AG10803 (cell line): ENCODE data around the gene RFX4.

Experiments
- DNase-seq: peaks from one replicate; pipeline ENCODE4 v3.0.0; 2010; ENCODE audit warnings: low read depth
- H3K4me3 ChIP-seq: 2 replicates; pipeline ENCODE4 v1.5.1; 2011; ENCODE audit warnings: mild to moderate bottlenecking, low read length, control low read depth
- TF ChIP-seq, protein P1 (sequence below): conservative IDR thresholded peaks from 2 replicates; pipeline ENCODE4 v1.5.1; 2011; ENCODE audit warnings: mild to moderate bottlenecking, low read length, control low read depth, inconsistent platforms

RFX4 gene

GRCh38 chr12:106645465-106646330 is 62.9 kb downstream of the RFX4 start:
- H3K4me3 ChIP-seq, result no peak overlapping the region
- TF ChIP-seq, protein P1, sequence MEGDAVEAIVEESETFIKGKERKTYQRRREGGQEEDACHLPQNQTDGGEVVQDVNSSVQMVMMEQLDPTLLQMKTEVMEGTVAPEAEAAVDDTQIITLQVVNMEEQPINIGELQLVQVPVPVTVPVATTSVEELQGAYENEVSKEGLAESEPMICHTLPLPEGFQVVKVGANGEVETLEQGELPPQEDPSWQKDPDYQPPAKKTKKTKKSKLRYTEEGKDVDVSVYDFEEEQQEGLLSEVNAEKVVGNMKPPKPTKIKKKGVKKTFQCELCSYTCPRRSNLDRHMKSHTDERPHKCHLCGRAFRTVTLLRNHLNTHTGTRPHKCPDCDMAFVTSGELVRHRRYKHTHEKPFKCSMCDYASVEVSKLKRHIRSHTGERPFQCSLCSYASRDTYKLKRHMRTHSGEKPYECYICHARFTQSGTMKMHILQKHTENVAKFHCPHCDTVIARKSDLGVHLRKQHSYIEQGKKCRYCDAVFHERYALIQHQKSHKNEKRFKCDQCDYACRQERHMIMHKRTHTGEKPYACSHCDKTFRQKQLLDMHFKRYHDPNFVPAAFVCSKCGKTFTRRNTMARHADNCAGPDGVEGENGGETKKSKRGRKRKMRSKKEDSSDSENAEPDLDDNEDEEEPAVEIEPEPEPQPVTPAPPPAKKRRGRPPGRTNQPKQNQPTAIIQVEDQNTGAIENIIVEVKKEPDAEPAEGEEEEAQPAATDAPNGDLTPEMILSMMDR, result no peak
- no peak for DNase-seq

DNA sequence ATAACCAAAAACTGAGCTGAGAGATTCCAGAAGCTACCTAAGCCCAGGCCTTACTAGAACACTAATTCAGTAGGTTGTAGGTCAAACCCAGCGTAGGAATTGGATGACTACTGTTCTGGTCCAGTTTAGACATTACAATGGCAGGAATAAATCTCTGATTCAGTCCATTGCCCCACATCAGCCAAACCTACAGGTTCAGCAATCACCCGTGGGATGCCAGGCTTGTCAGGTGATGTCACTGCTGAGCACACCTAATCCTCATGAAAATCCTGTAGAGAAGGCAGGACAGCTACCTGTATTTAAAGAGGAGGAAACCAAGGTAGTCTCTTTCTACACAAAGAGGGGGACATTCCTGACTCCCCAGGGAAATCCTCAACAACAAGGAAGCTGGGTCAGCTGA is 63.7 kb downstream of the RFX4 start:
- no peak overlapping the region for H3K4me3 ChIP-seq
- TF ChIP-seq, protein P1, result no peak
- no peak for DNase-seq

DNA sequence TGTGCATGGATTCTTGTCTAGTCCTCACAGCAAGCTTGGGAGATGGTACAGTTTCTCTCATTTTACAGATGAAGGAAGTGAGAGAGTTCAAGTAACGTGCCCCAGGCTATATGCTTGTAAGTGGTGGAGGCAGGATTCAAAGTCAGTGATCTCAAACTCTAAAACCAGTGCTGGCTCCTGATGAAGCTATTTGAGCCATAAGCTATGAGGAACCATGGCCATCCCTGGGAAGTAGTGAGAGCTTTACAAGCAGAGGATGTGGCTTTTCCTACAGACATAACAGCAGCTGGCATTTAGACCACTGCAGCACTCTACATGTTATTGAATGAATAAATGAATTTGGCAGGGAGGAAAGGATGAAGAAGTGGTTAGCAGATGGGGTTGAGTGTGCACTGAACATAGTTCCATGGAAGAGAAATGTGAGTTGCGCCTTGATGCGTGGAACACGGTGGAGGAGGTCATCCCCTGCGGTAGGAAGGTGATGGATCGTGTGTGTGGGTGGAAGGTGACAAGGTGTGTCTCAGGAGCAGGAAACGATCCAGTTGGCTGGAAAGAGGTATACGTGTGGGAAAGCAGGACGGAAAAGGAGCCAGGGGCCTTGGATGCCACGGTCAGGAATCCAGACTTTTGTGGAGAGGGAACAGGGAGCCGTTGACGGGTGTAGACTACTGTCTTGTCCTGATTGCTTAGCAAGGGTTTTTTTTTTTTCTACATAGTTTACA is 65.2 kb downstream of the RFX4 start:
- TF ChIP-seq, protein P1, result no peak
- H3K4me3 ChIP-seq, result no peak overlapping the region
- DNase-seq, result no peak

GRCh38 chr12:106648736-106649135 is 65.9 kb downstream of the RFX4 start:
- DNase-seq, result no peak
- TF ChIP-seq, protein P1, result no peak
- H3K4me3 ChIP-seq, result no peak overlapping the region

GRCh38 chr12:106651552-106651951 is 68.7 kb downstream of the RFX4 start:
- TF ChIP-seq, protein P1, result no peak
- no peak for DNase-seq

GRCh38 chr12:106652510-106653015 is 69.8 kb downstream of the RFX4 start:
- DNase-seq, result no peak
- TF ChIP-seq, protein P1, result no peak
- no peak overlapping the region for H3K4me3 ChIP-seq

More at GRCh38 chr12:106651552-106651951, 68.7 kb downstream of the RFX4 start:
- no peak overlapping the region for H3K4me3 ChIP-seq
